COR-L47 (cell line): Measurements from ENCODE around the gene HIVEP3.

Experiments used
- DNase-seq: peaks from one replicate; lab custom pipeline; 2025; lab: John Stamatoyannopoulos, UW

The HIVEP3 gene

GRCh38 chr1:41533016-41533730 is 385.5 kb downstream of the HIVEP3 start:
- no peak for DNase-seq

- no peak for DNase-seq
Measured at GRCh38 chr1:41532206-41532975, 386.3 kb downstream of the HIVEP3 start.

- no peak for DNase-seq
Measured at GRCh38 chr1:41530411-41530810, 388.3 kb downstream of the HIVEP3 start.

GRCh38 chr1:41529621-41530395 is 388.9 kb downstream of the HIVEP3 start:
- DNase-seq: no peak

- DNase-seq: no peak
Measured at GRCh38 chr1:41528726-41529605, 389.8 kb downstream of the HIVEP3 start.

GRCh38 chr1:41528106-41528505 is 390.6 kb downstream of the HIVEP3 start:
- DNase-seq: no peak

- no peak for DNase-seq
Measured at GRCh38 chr1:41526956-41527561, 391.7 kb downstream of the HIVEP3 start.

GRCh38 chr1:41525891-41526587 is 392.7 kb downstream of the HIVEP3 start:
- no peak for DNase-seq

GRCh38 chr1:41524676-41525675 is 393.7 kb downstream of the HIVEP3 start:
- DNase-seq: no peak

GRCh38 chr1:41523949-41524675 is 394.6 kb downstream of the HIVEP3 start:
- DNase-seq: no peak

GRCh38 chr1:41523071-41523470 is 395.7 kb downstream of the HIVEP3 start:
- DNase-seq: no peak

- no peak for DNase-seq
Measured at GRCh38 chr1:41521766-41522165, 397.0 kb downstream of the HIVEP3 start.

GRCh38 chr1:41520951-41521752 is 397.6 kb downstream of the HIVEP3 start:
- no peak for DNase-seq

- DNase-seq: no peak
Measured at GRCh38 chr1:41519667-41520066, 399.1 kb downstream of the HIVEP3 start.

GRCh38 chr1:41518471-41518870 is 400.3 kb downstream of the HIVEP3 start:
- no peak for DNase-seq

GRCh38 chr1:41517062-41517438 is 401.7 kb downstream of the HIVEP3 start:
- no peak for DNase-seq

- DNase-seq: peak; percentile 87
Measured at GRCh38 chr1:41516168-41517061, 402.3 kb downstream of the HIVEP3 start.
